Mesendoderm (in vitro differentiated cells): ENCODE measurements around the gene LYPD4.

Experiments
- DNase-seq: peaks from one replicate; pipeline ENCODE4 v3.0.0; 2013
- H2AK5ac ChIP-seq: 2 replicates; pipeline ENCODE4 v1.6.1; 2013; ENCODE audit warnings: low read length, inconsistent platforms
- H2BK120ac ChIP-seq: 2 replicates; pipeline ENCODE4 v1.6.1; 2013; ENCODE audit warnings: low read depth, mild to moderate bottlenecking, low read length, moderate library complexity, mixed read lengths
- H2BK15ac ChIP-seq: replicated peaks from 2 replicates; pipeline ENCODE4 v1.6.1; 2013; ENCODE audit warnings: low read depth, mild to moderate bottlenecking, moderate library complexity
- H2BK5ac ChIP-seq: 2 replicates; pipeline ENCODE4 v1.6.1; 2013; ENCODE audit warnings: low read length, inconsistent platforms
- H3K18ac ChIP-seq: 2 replicates; pipeline ENCODE4 v1.6.1; 2013; ENCODE audit warnings: mild to moderate bottlenecking, low read length, mixed read lengths
- H3K23ac ChIP-seq: one replicate; pipeline ENCODE4 v1.6.1; 2013; ENCODE audit warnings: low read length
- H3K27ac ChIP-seq: 2 replicates; pipeline ENCODE4 v1.5.1; 2013; ENCODE audit warnings: low read depth, mild to moderate bottlenecking, inconsistent platforms, low read length, moderate library complexity
- H3K27me3 ChIP-seq: 2 replicates; pipeline ENCODE4 v1.6.1; 2013; ENCODE audit warnings: low read length, control low read depth, mild to moderate bottlenecking, inconsistent platforms; ENCODE audit not compliant: insufficient read depth, poor library complexity
- H3K36me3 ChIP-seq: 2 replicates; pipeline ENCODE4 v1.6.1; 2013; ENCODE audit warnings: low read length, inconsistent platforms; ENCODE audit not compliant: control insufficient read depth, insufficient read depth
- H3K4ac ChIP-seq: one replicate; pipeline ENCODE4 v1.6.1; 2013; ENCODE audit warnings: low read depth, mild to moderate bottlenecking, low read length, moderate library complexity
- H3K4me1 ChIP-seq: 2 replicates; pipeline ENCODE4 v1.6.1; 2013; ENCODE audit warnings: low read depth, low read length, inconsistent platforms; ENCODE audit not compliant: control insufficient read depth
- H3K4me2 ChIP-seq: 2 replicates; pipeline ENCODE4 v1.6.1; 2013; ENCODE audit warnings: low read length
- H3K4me3 ChIP-seq: 2 replicates; pipeline ENCODE4 v1.5.1; 2013; ENCODE audit warnings: mild to moderate bottlenecking, low read length
- H3K56ac ChIP-seq: one replicate; pipeline ENCODE4 v1.6.1; 2013; ENCODE audit warnings: low read length
- H3K79me1 ChIP-seq: 2 replicates; pipeline ENCODE4 v1.6.1; 2013; ENCODE audit warnings: low read length, inconsistent platforms
- H3K79me2 ChIP-seq: 2 replicates; pipeline ENCODE4 v1.6.1; 2013; ENCODE audit warnings: mild to moderate bottlenecking, low read length; ENCODE audit not compliant: control insufficient read depth, insufficient read depth
- H3K9ac ChIP-seq: 2 replicates; pipeline ENCODE4 v1.6.1; 2013; ENCODE audit warnings: low read length, inconsistent platforms
- H4K5ac ChIP-seq: one replicate; pipeline ENCODE4 v1.6.1; 2013; ENCODE audit warnings: low read length
- H4K8ac ChIP-seq: one replicate; pipeline ENCODE4 v1.6.1; 2013; ENCODE audit warnings: low read depth, mild to moderate bottlenecking, control low read depth, low read length, moderate library complexity
- WGBS: extraction: QIAGEN DNeasy Blood & Tissue Kit; methylation state at CpG from one replicate; pipeline ENCODE4 v1.1.7; 2013; ENCODE audit warnings: low lambda C conversion rate, missing lambda C conversion rate; ENCODE audit not compliant: insufficient coverage; ENCODE audit errors: extremely low coverage; 5-methylcytosine and 5-hydroxymethylcytosine counted together

Gene LYPD4

GRCh38 chr19:41843371-41843770, 1.1 kb downstream of the LYPD4 start:
- Histone ChIP-seq H2AK5ac (no peak overlapping the region), H3K4me1 (no peaks in the 10 kb centered on the region), H2BK15ac (no peak overlapping the region), H3K27ac (no peak overlapping the region), H3K4ac (no peak overlapping the region), H3K79me2 (no peaks in the 10 kb centered on the region), H3K27me3 (no peaks in the 10 kb centered on the region), H3K18ac (no peak overlapping the region), H3K36me3 (no peaks in the 10 kb centered on the region), H4K5ac (no peak overlapping the region), H4K8ac (no peak overlapping the region), H3K4me3 (no peak overlapping the region), H3K56ac (no peak overlapping the region), H3K4me2 (no peak overlapping the region), H3K23ac (no peak overlapping the region), H2BK120ac (no peak overlapping the region), H3K9ac (no peak overlapping the region), H2BK5ac (no peak overlapping the region), H3K79me1 (no peaks in the 10 kb centered on the region)
- WGBS: no CpG with 5 or more reads among the region's 7 CpGs
- DNase-seq: no peak

- Histone ChIP-seq H3K27me3 (no peaks in the 10 kb centered on the region), H2BK5ac (no peak overlapping the region), H3K9ac (no peak overlapping the region), H2BK120ac (no peak overlapping the region), H3K36me3 (no peaks in the 10 kb centered on the region), H3K56ac (no peak overlapping the region), H2BK15ac (no peak overlapping the region), H3K79me2 (no peaks in the 10 kb centered on the region), H3K79me1 (no peaks in the 10 kb centered on the region), H4K8ac (no peak overlapping the region), H3K27ac (no peak overlapping the region), H3K4me2 (no peak overlapping the region), H3K23ac (no peak overlapping the region), H2AK5ac (no peak overlapping the region), H3K18ac (no peak overlapping the region), H3K4ac (no peak overlapping the region), H4K5ac (no peak overlapping the region), H3K4me3 (no peak overlapping the region), H3K4me1 (no peaks in the 10 kb centered on the region)
- DNase-seq: no peak
- WGBS: no CpG with 5 or more reads among the region's 2 CpGs
Observed at GRCh38 chr19:41839211-41839610, 5.3 kb downstream of the LYPD4 start.

- no peaks in the 10 kb centered on the region for H3K4me1 ChIP-seq
- no peak for DNase-seq
- no peaks in the 10 kb centered on the region for H3K27me3 ChIP-seq
- H2BK120ac ChIP-seq: no peak overlapping the region
- H3K79me2 ChIP-seq: no peaks in the 10 kb centered on the region
- no peak overlapping the region for H3K18ac ChIP-seq
- no peak overlapping the region for H3K4ac ChIP-seq
- no peak overlapping the region for H3K23ac ChIP-seq
- H4K5ac ChIP-seq: no peak overlapping the region
- no CpG with 5 or more reads among the region's 13 CpGs for WGBS
- H2AK5ac ChIP-seq: no peak overlapping the region
- no peak overlapping the region for H2BK5ac ChIP-seq
- H3K4me2 ChIP-seq: no peak overlapping the region
- no peak overlapping the region for H2BK15ac ChIP-seq
- H4K8ac ChIP-seq: no peak overlapping the region
- no peak overlapping the region for H3K56ac ChIP-seq
- no peaks in the 10 kb centered on the region for H3K36me3 ChIP-seq
- no peak overlapping the region for H3K9ac ChIP-seq
- H3K4me3 ChIP-seq: no peak overlapping the region
- no peak overlapping the region for H3K27ac ChIP-seq
- no peaks in the 10 kb centered on the region for H3K79me1 ChIP-seq
Observed at GRCh38 chr19:41837981-41838708, 6.3 kb downstream of the LYPD4 start.

GRCh38 chr19:41821003-41821735, 23.3 kb downstream of the LYPD4 start:
- no peaks in the 10 kb centered on the region for H3K79me2 ChIP-seq
- H3K56ac ChIP-seq: no peak overlapping the region
- H3K79me1 ChIP-seq: no peaks in the 10 kb centered on the region
- no CpG with 5 or more reads among the region's 12 CpGs for WGBS
- H3K23ac ChIP-seq: no peak overlapping the region
- H2BK15ac ChIP-seq: no peak overlapping the region
- DNase-seq: peak; percentile 73
- no peak overlapping the region for H3K4me3 ChIP-seq
- no peak overlapping the region for H2AK5ac ChIP-seq
- no peaks in the 10 kb centered on the region for H3K4me1 ChIP-seq
- H3K4me2 ChIP-seq: no peak overlapping the region
- no peak overlapping the region for H3K18ac ChIP-seq
- no peak overlapping the region for H2BK5ac ChIP-seq
- H3K27ac ChIP-seq: no peak overlapping the region
- H4K5ac ChIP-seq: no peak overlapping the region
- H4K8ac ChIP-seq: no peak overlapping the region
- no peaks in the 10 kb centered on the region for H3K27me3 ChIP-seq
- H3K4ac ChIP-seq: no peak overlapping the region
- no peaks in the 10 kb centered on the region for H3K36me3 ChIP-seq
- H3K9ac ChIP-seq: no peak overlapping the region
- H2BK120ac ChIP-seq: no peak overlapping the region

- Histone ChIP-seq H4K8ac (no peak overlapping the region), H2BK5ac (no peak overlapping the region), H3K79me1 (no peaks in the 10 kb centered on the region), H3K27ac (no peak overlapping the region), H4K5ac (no peak overlapping the region), H3K9ac (no peak overlapping the region), H3K18ac (no peak overlapping the region), H3K27me3 (no peaks in the 10 kb centered on the region), H3K4me1 (no peaks in the 10 kb centered on the region), H3K4ac (no peak overlapping the region), H2AK5ac (no peak overlapping the region), H2BK15ac (no peak overlapping the region), H3K79me2 (no peaks in the 10 kb centered on the region), H2BK120ac (no peak overlapping the region), H3K36me3 (no peaks in the 10 kb centered on the region), H3K4me2 (no peak overlapping the region), H3K56ac (no peak overlapping the region), H3K23ac (no peak overlapping the region), H3K4me3 (no peak overlapping the region)
- DNase-seq: no peak
- no CpG with 5 or more reads among the region's 2 CpGs for WGBS
Observed at GRCh38 chr19:41816761-41817160, 27.7 kb downstream of the LYPD4 start.
